AML-193 (cell line): ENCODE data around the gene NRAP.

ENCODE experiments used
- DNase-seq, 2 experiments: peaks; one replicate each; lab custom pipeline; 2025; lab: John Stamatoyannopoulos, UW

The NRAP gene

DNA sequence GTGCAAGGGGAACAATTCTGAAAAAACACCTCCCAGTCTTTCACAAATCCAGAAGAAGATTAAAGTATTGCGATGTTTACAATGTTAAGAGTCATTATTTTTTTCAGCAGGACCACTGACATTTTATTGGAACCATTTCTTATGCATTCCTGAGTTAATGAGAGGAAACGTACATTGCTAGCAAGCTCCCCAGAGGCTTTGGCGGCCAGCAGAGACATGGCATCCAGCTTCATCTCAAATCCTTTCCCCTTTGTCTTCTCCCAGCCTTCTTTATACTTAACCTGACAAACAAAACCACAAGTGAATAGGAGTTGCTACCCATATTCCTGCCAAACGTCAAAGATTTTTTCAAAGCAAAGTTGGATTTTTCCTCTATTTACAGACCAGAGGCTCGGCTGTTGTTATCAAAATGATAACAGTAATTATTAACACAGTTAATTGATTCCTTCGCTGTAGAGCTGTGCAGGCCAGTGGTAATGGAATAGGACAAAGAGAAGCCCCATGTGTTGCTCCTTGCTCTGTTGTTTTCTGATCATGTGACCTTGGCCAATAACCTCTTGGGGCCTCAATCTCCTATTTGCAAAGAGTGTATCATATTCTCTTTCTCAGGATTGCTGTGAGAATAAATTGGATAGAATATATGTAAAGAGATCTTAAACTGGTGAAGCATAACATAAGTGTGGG, 32.0 kb downstream of the NRAP start:
- DNase-seq: no peak

DNA sequence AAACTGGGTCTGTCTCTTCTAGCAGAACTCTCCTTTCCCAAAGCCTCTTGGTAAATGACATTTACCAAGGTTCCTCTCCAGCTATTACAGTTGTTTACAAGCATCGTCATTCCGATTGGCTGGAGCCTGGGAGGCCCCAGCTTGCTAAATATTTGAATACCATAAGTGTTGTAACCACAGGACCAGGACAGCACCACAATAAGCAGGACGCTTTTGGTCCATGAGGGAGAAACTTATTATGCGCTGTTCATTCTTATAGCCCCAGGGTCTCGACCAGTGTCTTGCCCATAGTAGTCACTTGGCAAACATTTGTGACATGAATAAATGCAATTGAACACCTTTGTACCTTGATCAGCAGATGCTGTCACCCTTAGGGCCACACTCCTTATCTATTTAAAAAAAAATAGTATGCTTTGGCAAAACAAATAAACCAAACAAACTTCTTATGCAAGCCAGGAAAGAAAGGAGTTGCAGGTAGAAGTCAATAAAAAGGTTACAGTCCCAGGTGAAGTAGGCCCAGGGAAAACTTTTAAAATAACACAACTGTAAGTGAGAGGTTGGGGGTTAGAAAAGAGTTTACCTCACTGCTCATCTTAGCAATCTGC, 32.8 kb downstream of the NRAP start:
- DNase-seq: no peak

DNA sequence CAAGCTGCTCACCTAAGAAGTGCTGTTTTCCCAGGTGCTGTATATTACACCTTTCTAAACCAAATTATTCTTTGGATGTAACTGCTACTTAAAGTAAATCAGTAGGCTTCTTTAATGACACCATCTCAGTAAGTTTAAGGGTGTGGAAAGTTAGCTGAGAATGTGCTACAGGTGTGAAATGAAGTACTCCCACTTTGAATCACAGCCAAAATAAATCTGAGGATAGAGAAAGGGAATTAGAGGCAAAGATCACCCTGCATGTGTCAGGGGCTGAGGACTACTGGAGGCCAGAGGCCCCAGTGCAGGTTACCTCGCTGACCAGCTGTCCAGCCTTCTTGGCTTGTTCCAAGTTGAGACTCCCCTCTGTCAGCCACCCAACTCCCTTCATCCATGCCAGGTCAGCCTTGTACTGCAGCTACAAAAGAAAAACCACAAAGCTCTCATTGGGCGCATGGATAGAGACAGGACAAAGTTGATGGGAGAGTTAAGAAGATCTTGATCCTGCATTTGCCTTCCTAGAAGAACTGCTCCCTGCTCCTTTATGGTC, 35.2 kb downstream of the NRAP start:
- DNase-seq: no peak

DNA sequence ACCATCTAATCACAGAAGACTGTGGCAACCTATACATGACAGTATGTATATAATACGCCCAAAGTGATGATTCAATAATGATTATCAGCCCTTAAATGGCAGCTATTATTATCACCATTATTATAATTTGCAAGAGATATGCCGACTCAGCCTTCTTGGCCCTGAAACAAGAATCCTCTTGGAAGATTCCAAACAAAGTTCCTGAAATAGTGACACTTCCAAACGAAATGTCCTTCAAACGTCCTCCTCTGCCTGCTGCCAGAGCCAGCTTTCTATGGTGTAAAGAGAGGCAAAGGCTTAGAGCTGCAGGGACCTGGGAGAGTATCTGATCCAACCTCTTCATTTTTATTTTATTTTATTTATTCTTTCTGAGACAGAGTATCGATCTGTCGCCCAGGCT, 36.0 kb downstream of the NRAP start:
- no peak for DNase-seq

DNA sequence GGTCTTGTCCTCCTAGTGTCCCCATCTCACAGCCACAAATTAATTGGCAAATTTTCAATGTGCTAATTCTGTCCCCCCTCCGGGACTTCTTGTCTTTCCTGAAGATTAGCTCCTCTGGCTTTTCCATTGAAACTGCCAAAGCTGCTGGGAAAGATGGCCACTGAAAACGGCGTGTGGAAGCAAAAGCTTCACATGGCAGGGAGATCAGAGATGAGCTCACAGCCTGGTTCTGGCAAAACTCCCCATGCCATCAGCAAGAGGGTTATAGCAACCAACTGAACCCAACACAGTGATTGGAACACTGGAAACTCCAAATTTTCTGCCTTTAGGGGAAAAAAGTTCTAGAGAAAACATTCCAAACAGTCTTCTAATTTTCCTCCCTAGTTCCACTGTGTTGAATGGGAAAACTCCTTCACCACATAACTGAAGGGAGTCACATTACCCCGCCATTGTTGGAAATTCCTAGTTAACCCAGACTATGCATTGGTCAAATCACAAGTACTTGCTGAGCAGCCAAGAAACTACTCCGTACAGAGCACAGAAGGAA, 37.0 kb downstream of the NRAP start:
- no peak for DNase-seq

DNA sequence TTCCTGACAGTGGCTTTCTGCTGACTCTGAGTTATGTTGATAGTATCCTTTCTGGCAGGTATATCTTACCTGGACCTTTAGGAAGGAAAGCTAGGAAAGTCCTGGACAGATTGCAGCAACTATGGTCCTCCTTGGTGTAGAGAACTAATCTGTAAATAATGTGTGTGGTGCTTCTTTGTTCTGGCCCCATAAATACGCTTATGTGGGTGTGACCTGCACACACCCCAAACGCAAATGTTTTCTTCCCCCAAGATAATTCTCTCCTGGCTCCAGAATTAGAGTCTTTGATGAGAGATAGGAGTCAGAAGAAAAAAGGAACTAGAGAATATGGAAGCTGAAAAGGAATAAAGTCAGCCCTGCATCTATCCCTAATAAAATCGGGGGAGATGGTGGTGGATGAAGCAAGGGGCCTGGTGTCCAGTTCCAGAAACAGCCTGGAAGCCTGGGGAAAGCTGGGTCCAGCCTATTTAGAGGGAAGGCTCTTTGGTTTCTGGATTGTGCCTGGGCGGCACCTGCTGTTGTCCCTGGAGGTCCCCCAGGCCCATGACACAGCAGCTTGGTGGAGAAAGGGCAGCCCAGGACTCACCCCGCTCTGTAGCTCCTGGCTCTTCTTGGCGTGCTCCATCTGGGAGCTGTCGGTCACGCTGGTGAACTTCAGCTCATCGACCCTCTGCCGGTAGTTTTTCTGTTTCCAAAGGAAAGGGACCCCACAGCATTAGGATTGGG, 38.2 kb downstream of the NRAP start:
- DNase-seq: no peak

DNA sequence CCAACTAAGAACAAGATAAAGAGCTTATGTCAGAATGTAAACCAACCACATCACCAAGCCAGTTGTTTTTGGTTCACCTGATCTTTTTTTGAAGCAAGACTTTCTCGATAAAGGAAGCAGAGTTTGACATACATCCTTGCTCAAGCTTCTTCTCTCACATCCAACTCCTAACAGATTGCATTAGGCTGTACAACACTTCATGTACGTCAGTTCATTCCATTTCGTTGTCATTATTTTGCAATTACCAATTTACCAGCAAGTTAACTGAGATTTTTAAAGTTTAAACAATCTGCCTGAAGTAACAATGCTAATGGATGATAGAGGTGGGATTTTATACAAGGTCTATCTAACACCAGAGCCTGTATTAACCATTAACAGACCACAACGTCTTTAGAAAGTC, 41.0 kb downstream of the NRAP start:
- DNase-seq: no peak

DNA sequence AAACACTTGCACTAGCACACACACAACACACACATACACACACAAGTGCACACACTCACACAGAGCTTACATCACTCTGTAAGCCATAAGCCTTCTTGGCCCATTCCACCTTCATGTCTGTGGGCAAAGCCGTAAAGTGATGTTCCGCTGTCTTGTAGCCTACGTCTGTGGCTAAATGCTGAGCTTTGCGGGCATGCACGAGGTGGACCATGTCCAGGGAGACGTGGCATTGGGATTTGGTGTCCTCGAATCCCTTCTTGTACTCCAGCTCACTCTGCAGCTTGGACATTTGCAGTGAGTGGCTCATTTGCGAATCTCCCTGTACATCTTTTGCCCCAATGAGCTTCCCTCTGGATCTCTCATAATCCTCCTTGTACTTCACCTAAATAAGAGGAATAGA, 42.0 kb downstream of the NRAP start:
- no peak for DNase-seq

DNA sequence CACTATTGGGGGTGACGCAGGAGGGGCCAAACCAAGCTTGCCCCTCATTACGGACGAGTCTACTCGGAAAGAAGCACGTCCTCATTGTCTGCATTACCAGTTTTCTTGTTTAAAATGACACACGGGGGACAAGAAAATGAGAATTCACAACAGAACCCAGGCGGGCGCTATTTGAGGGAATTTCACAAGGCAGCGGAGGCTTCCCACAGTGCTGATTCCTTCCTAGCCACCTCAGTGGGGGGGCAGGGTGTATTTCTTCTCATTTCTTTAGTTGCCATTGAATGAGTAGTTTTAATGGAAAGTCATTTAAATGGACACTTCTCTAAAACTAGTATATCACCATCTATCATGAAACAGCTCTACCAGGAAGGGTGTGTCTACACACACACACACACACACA, 42.9 kb downstream of the NRAP start:
- DNase-seq: no peak

DNA sequence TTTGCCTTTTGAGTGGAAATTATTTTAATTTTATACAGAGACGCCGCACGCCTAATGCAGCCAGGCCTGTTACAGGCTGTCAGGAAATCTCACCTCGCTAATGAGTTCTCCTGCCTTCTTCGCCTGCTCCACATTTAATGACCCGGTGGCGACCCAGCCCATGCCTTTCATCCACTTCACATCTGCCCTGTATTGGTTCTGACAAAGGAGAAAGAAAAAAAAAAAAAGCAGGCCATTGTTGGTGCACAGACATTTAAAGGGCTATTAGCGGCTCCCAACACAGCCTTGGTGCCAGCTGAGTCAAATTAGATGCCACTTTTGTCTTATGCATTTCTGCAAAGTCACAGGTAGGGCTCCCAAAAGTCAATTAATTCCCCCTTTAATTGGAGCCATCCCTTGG, 43.3 kb downstream of the NRAP start:
- no peak for DNase-seq

DNA sequence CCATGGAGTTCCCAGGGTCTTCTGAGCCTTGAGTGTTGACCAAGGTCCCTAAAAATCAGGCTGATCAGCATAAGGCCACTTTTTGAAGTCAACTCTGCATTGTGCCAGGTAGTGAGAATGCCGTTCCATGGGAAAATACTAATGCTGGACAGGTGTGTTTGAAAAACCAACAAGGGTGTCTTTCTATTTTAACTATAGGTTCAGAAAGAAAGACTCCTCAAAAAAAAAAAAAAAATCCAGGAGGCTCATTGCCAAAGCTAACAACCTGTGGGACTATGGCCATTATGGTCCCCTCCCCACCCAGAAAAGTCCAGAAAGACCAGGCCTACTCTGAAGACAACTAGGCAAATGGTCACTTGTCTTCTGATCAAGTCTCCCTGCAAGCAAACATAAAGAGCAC, 44.4 kb downstream of the NRAP start:
- no peak for DNase-seq

DNA sequence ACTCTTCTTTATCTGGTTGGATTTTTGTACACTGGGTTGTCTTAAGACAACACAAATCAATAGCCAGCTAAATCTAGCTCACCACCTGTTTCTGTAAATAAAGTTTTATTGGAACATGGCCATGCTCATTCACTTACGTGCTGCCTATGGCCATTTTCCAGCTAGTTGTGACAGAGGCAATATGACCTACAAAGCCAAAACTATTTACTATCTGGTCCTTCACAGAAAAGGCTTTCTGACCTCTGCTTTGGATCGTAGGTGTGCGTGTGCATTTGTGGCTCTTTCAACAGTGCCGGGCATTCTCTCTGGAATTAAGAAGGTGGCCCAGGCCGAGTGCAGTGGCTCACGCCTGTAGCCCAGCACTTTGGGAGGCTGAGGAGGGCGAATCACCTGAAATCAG, 45.5 kb downstream of the NRAP start:
- no peak for DNase-seq

DNA sequence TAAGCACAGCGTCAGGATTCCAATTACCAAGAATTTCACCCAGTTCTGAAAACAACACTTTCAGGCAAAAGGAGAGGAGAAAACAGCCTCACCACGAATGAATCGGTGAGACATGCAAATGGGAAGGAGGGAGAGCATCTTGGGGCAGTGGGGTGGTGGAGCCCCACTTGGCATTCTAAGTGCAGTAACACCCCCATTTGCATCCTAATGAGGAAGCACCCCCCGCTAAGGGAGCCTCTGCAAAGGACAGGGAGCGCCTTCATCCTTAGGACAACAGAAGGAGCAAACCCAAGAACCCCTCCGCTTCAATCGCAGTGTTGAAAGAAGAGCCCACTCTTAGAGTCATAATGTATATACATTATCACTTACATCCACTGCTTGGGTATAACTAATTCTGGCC, 46.8 kb downstream of the NRAP start:
- DNase-seq: no peak

DNA sequence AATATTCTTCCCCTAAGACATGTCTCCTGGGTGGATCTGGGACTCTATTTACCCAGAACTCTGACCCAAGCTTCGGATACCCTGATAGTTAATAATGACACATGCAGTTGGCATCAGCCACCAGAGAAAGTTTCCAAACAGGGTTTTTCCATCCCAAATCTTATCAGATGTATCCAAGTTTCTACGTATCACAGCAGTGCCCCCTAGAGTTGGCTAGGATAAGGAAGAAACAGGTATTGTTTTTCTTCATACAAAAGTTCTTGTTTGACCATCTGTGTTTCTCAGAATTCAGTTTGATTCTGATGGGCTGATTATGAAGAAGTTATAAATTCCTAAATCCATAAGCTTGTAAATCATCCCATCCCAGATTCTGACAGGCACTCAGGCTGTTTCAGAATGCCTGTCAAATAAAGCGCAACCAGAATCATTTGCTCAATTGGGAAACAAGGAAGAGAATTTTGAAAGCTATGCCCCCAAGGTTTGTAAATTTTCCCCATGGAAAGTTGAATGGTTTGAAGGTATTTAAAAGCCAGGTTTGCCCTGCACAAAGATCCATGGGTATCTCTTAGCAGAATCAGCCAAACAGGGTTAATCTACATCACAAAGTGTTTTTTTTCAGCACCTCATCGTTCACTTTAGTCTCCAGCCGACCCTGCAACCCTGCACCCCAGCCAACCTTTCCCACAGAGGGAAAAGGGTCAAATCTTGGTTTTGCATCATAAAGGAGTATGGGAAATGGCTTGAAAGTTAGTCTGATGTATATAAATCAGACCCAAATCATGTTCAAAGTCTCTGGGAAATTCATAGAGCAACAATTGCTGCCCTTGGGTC, 47.4 kb downstream of the NRAP start:
- peak in 1 of 2 experiments; percentile 10 for DNase-seq

DNA sequence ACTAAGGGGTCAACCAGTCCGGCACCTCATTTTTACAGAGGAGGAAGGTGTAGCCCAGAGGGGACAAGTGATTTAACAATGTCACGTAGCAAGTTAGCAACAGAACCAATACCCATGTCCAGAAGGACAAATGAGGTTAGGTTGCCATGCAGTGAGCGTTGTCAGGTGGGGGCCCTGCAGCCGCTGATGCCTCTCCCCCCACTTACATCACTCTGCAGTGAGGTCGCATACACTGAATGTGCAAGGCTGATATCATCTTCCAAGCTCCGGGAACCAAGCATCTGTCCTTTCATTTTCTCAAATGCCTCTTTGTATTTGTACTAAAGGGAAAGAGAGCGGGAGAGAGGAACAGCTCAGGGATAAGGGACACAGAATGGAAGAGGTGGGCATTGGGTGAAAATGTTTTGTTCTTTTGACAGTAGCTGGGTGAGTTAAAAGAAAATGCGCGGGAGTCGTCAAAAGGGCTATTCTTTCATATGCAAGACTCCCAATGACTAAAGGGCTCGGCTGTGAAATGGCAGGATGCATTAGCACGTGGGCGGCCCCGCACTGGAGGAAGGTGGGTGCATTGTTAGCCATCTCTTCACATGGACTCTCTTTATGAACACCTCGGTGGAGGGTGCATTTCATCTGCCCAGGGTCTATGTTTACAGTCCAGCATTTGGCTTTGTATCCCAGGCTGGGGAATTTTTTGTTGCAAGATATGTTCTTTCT, 49.7 kb downstream of the NRAP start:
- no peak for DNase-seq

DNA sequence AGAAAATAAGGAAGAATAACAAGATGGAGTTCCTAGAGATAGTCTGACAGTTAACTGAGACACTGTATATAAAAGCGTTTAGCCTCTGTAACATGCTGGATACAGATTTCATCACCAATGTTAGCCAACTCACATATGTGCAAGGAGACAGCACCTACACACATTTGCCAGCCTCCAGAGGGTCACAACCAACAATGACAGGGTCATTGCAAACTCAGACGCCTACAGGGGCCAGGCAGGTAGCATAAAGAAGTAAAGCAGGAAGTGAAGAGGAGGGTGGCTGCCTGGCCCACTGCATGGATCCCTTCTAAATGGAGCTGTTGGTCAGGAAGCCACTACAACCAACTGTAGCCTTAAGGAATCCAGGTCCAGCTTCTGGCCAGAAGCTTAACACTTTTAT, 50.4 kb downstream of the NRAP start:
- DNase-seq: no peak

DNA sequence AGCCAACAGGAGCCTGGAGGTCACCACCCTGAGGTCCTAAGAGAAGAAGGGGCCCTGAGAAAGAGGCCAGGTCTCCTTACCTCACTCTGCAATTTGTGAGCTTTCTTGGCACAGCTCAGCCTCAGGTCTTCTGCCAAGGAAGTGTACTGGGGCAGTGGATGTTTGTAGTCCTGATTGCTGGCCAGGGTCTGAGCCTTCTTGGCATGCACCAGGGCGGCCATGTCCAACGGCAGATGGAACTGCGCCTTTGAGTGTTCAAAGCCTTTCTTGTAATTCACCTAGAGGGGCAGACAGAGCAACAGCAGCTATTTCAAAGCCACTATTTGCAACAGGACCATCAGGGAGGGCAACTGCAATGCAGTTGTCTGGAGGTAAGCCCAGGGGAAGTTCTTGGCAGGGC, 51.7 kb downstream of the NRAP start:
- DNase-seq: no peak

DNA sequence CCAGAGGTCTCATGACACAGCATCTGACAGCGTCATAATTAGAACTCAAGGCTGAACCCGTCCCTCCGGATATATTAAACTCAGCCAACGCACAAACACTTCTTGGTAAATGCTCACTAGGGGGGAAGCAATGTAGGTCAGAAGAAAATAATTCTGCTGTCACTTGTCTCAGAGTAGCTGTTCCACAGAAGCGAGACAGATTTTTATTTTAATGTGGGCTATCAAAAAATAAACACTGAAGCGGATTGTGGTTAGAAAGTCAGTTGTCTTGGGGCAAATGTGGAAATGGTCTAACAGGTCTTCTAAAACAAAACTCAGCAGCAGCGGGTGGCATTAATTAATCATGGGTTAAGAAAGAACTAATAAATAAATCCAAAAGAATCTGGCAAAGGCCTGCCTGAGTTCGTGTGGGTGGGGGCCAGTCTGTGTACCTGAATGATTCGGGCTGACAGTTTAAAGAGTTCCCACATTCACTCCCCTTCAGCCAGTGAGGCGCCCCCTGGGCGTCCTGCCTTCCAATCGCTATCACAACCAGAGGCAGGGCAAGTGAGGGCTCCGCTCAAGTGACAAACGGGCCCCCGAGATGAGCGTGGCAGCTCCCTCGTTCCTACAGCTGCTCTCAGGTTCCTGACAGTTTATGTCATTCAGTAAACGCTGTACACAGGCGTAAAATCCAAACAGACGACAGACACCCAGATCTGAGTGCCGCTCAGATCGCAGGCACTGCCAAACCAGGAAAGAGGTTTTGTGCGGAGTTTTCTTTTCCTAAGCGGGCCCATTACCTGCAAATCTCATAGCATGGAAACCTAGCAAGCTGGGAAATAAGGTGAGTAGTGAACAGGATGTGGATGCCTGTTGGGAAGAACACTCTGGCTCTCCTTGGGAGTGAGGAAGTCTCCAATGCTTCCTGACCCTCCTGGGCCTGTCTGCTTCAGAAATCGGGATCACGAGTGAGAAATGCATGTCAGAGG, 52.9 kb downstream of the NRAP start:
- no peak for DNase-seq

DNA sequence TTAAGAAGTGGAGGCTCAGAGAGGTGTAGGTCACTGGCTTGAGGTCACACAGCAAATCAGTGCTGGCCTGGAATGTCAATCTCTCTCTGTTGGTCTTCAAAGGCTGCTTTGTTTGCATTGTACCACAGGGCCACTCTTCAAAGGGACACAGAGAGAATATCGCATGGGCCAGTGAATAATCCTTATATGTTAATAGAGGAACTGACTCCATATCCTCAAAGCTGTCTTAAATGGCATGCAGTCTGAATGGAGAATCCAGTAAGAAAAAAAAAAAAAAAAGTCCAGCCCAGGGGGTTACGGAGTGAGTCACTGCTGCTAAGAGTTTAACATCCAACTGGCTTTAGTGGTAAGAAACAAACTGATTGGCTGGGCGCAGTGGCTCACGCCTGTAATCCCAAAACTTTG, 54.1 kb downstream of the NRAP start:
- DNase-seq: no peak
